H9 (cell line): ENCODE measurements around the gene SRRD. TPM values are rescaled to one million over a fixed set of nuclear protein-coding genes. Genes with fewer than 3 reads are reported as not detected.

Experiments
- DNase-seq: peaks from one replicate; pipeline ENCODE4 v3.0.0-alpha.2; 2017
- H2AFZ ChIP-seq: one replicate; pipeline ENCODE4 v1.6.1; 2013; ENCODE audit warnings: mild to moderate bottlenecking, low read length, control low read depth, moderate library complexity
- H2AK5ac ChIP-seq: 2 replicates; pipeline ENCODE4 v1.6.1; 2013; ENCODE audit warnings: low read length, control low read depth, mixed read lengths; ENCODE audit not compliant: insufficient read length
- H2BK120ac ChIP-seq: one replicate; pipeline ENCODE4 v1.6.1; 2013; ENCODE audit warnings: low read depth, mild to moderate bottlenecking, low read length, control low read depth, inconsistent platforms; ENCODE audit not compliant: poor library complexity, severe bottlenecking
- H2BK12ac ChIP-seq: 2 replicates; pipeline ENCODE4 v1.6.1; 2013; ENCODE audit warnings: low read length, control low read depth, mixed read lengths, low read depth; ENCODE audit not compliant: insufficient read length
- H2BK15ac ChIP-seq: 2 replicates; pipeline ENCODE4 v1.6.1; 2013; ENCODE audit warnings: low read depth, low read length, control low read depth
- H2BK20ac ChIP-seq: one replicate; pipeline ENCODE4 v1.6.1; 2013; ENCODE audit warnings: low read depth, mild to moderate bottlenecking, low read length, control low read depth, inconsistent platforms; ENCODE audit not compliant: poor library complexity, severe bottlenecking
- H2BK5ac ChIP-seq: 2 replicates; pipeline ENCODE4 v1.6.1; 2013; ENCODE audit warnings: low read length, control low read depth, mixed read lengths; ENCODE audit not compliant: insufficient read length
- H3K14ac ChIP-seq: 2 replicates; pipeline ENCODE4 v1.6.1; 2013; ENCODE audit warnings: low read length, control low read depth; ENCODE audit not compliant: insufficient read depth
- H3K18ac ChIP-seq: 2 replicates; pipeline ENCODE4 v1.6.1; 2013; ENCODE audit warnings: low read depth, mild to moderate bottlenecking, mixed read lengths, low read length, control low read depth; ENCODE audit not compliant: insufficient read length
- H3K23ac ChIP-seq: 2 replicates; pipeline ENCODE4 v1.6.1; 2013; ENCODE audit warnings: low read length, control low read depth, mixed read lengths, low read depth; ENCODE audit not compliant: insufficient read length
- H3K23me2 ChIP-seq: 2 replicates; pipeline ENCODE4 v1.6.1; 2013; ENCODE audit warnings: low read depth, mild to moderate bottlenecking, mixed read lengths, low read length, control low read depth; ENCODE audit not compliant: insufficient read length, poor library complexity, severe bottlenecking
- H3K27ac ChIP-seq: 2 replicates; pipeline ENCODE4 v1.5.1; 2013; ENCODE audit warnings: low read length, control low read depth, mixed read lengths, low read depth; ENCODE audit not compliant: insufficient read length
- H3K27me3 ChIP-seq: 2 replicates; pipeline ENCODE4 v1.6.1; 2013; ENCODE audit warnings: low read length, control low read depth, inconsistent platforms; ENCODE audit not compliant: insufficient read depth
- H3K4ac ChIP-seq: 2 replicates; pipeline ENCODE4 v1.6.1; 2013; ENCODE audit warnings: low read depth, mild to moderate bottlenecking, control low read depth, inconsistent platforms, low read length, moderate library complexity
- H3K4me1 ChIP-seq: 2 replicates; pipeline ENCODE4 v1.6.1; 2013; ENCODE audit warnings: low read length, control low read depth, inconsistent platforms; ENCODE audit not compliant: insufficient read depth
- H3K4me2 ChIP-seq: 2 replicates; pipeline ENCODE4 v1.6.1; 2013; ENCODE audit warnings: low read length, control low read depth, mixed read lengths; ENCODE audit not compliant: insufficient read length, insufficient read depth
- H3K56ac ChIP-seq: 2 replicates; pipeline ENCODE4 v1.6.1; 2013; ENCODE audit warnings: low read depth, mild to moderate bottlenecking, mixed read lengths, low read length, control low read depth; ENCODE audit not compliant: insufficient read length
- H3K79me1 ChIP-seq: 2 replicates; pipeline ENCODE4 v1.6.1; 2013; ENCODE audit warnings: low read depth, mild to moderate bottlenecking, moderate library complexity, low read length, control low read depth, inconsistent platforms; ENCODE audit not compliant: insufficient read depth, poor library complexity, severe bottlenecking
- H3K79me2 ChIP-seq: 2 replicates; pipeline ENCODE4 v1.6.1; 2013; ENCODE audit warnings: low read length, control low read depth, inconsistent platforms; ENCODE audit not compliant: insufficient read depth
- H3K9ac ChIP-seq: 2 replicates; pipeline ENCODE4 v1.6.1; 2013; ENCODE audit warnings: low read length, control low read depth, mixed read lengths; ENCODE audit not compliant: insufficient read length; ENCODE audit errors: extremely low read depth
- H3K9me3 ChIP-seq: one replicate; pipeline ENCODE4 v1.6.1; 2013; ENCODE audit warnings: low read depth, low read length, inconsistent platforms; ENCODE audit not compliant: control insufficient read depth
- H3T11ph ChIP-seq: one replicate; pipeline ENCODE4 v1.6.1; 2013; ENCODE audit warnings: mild to moderate bottlenecking, low read length, control low read depth, inconsistent platforms
- H4K20me1 ChIP-seq: one replicate; pipeline ENCODE4 v1.6.1; 2013; ENCODE audit not compliant: control insufficient read depth, insufficient read length, insufficient read depth
- H4K5ac ChIP-seq: 2 replicates; pipeline ENCODE4 v1.6.1; 2013; ENCODE audit warnings: low read depth, mild to moderate bottlenecking, mixed read lengths, low read length, control low read depth; ENCODE audit not compliant: insufficient read length
- H4K8ac ChIP-seq: replicated peaks from 2 replicates; pipeline ENCODE4 v1.6.1; 2013; ENCODE audit warnings: low read length, control low read depth, mixed read lengths, low read depth; ENCODE audit not compliant: insufficient read length
- H4K91ac ChIP-seq: 2 replicates; pipeline ENCODE4 v1.6.1; 2013; ENCODE audit warnings: low read depth, mild to moderate bottlenecking, moderate library complexity, mixed read lengths, low read length, control low read depth; ENCODE audit not compliant: insufficient read length
- H3K27ac Mint-ChIP-seq, 3 experiments: 2 replicates in 2 of 3; 3 replicates in 1 of 3; pipeline ENCODE4 v1.8.0; 2020 to 2021; ENCODE audit warnings: mixed read lengths in 3 of 3, mild to moderate bottlenecking in 1 of 3, moderate library complexity in 1 of 3
- H3K27me3 Mint-ChIP-seq: 2 replicates; pipeline ENCODE4 v1.8.0; 2021; ENCODE audit warnings: low read depth, mild to moderate bottlenecking, moderate library complexity, mixed read lengths
- H3K36me3 Mint-ChIP-seq, 3 experiments: 2 replicates in 2 of 3; 3 replicates in 1 of 3; pipeline ENCODE4 v1.8.0; 2020 to 2021; ENCODE audit warnings: low read depth in 3 of 3, mixed read lengths in 3 of 3; ENCODE audit not compliant: insufficient read depth in 1 of 3
- H3K4me1 Mint-ChIP-seq, 2 experiments: 2 replicates each; pipeline ENCODE4 v1.8.0; 2020; ENCODE audit warnings: mixed read lengths in 2 of 2
- H3K4me3 Mint-ChIP-seq, 2 experiments: 2 replicates in 1 of 2; 3 replicates in 1 of 2; pipeline ENCODE4 v1.8.0; 2020 to 2021; ENCODE audit warnings: mild to moderate bottlenecking in 2 of 2, mixed read lengths in 2 of 2, moderate library complexity in 1 of 2
- H3K9me3 Mint-ChIP-seq, 2 experiments: 2 replicates in 1 of 2; 3 replicates in 1 of 2; pipeline ENCODE4 v1.8.0; 2020; ENCODE audit warnings: mild to moderate bottlenecking in 2 of 2, mixed read lengths in 2 of 2, moderate library complexity in 1 of 2
- CTCF ChIP-seq: fragments of 200-600 bp; sonication (generic); conservative IDR thresholded peaks from 3 replicates; pipeline ENCODE4 v1.8.0; 2021; ENCODE audit warnings: antibody characterized with exemption, mild to moderate bottlenecking
- WGBS: extraction: QIAGEN DNeasy Blood & Tissue Kit; methylation state at CpG from one replicate; pipeline ENCODE4 v1.1.7; 2013; ENCODE audit warnings: missing lambda C conversion rate, low lambda C conversion rate, mixed read lengths; ENCODE audit not compliant: insufficient read length; ENCODE audit errors: extremely low coverage; 5-methylcytosine and 5-hydroxymethylcytosine counted together
- total RNA-seq: library from RNA; stranded (reverse); gene quantifications from 2 replicates; pipeline ENCODE4 v1.2.1, GENCODE V29; 2021

Gene SRRD
- total RNA-seq, 1 experiment from 2014 or later, result 36.0 TPM

- Histone ChIP-seq H2BK120ac (no peak overlapping the region), H2BK20ac (no peak overlapping the region), H3K23me2 (no peaks in the 10 kb centered on the region), H3K27ac (no peak overlapping the region), H2BK15ac (no peak overlapping the region), H4K5ac (no peak overlapping the region), H2AFZ (no peak overlapping the region), H4K91ac (no peak overlapping the region), H3K14ac (no peak overlapping the region), H3K4ac (no peak overlapping the region), H3K79me1 (peaks cover 8% of the 10 kb centered on the region), H3K4me2 (no peak overlapping the region), H3K9ac (no peak overlapping the region), H3K56ac (no peak overlapping the region), H4K8ac (peak overlapping the region; percentile 50), H3T11ph (no peak overlapping the region), H3K9me3 (no peaks in the 10 kb centered on the region), H2BK5ac (no peak overlapping the region), H2BK12ac (no peak overlapping the region), H3K23ac (no peak overlapping the region), H2AK5ac (no peak overlapping the region), H3K4me1 (no peaks in the 10 kb centered on the region), H3K18ac (no peak overlapping the region), H4K20me1 (no peaks in the 10 kb centered on the region), H3K79me2 (peaks cover 18% of the 10 kb centered on the region; the same call in 1 of the 2 replicates), H3K27me3 (no peaks in the 10 kb centered on the region)
- TF ChIP-seq CTCF, result no peak
- Mint-ChIP-seq H3K27ac (peak overlapping the region in 2 of 3 experiments; percentile 7 to 34; a peak in 1 of 7 replicates), H3K9me3 (no peaks in the 10 kb centered on the region), H3K4me3 (no peak overlapping the region), H3K27me3 (no peaks in the 10 kb centered on the region), H3K36me3 (peaks cover 21 to 45% (median 35%) of the 10 kb centered on the region in 3 experiments), H3K4me1 (peaks cover 0 to 5% of the 10 kb centered on the region in 2 experiments; a peak in 2 of 4 replicates)
- WGBS, result no CpG with 5 or more reads among the region's 3 CpGs
- no peak for DNase-seq
Measured at GRCh38 chr22:26542831-26543230, 59.2 kb downstream of the SRRD start.

Other genes with a start within 250 kb of the SRRD start
- 7.1 and 8.5 TPM in 2 replicates for gene ASPHD2, start 54.6 kb upstream of the SRRD start, total RNA-seq
- gene HPS4, start 94 bp upstream of the SRRD start, total RNA-seq, result 24.4 and 26.2 TPM in 2 replicates
- gene TFIP11, start 28.6 kb downstream of the SRRD start, total RNA-seq, result 36.4 and 37.7 TPM in 2 replicates
- gene TPST2, start 106.3 kb downstream of the SRRD start, total RNA-seq, result 50.1 and 52.2 TPM in 2 replicates
- gene CRYBB1, start 134.2 kb downstream of the SRRD start, total RNA-seq, result 4.3 and 5.4 TPM in 2 replicates
- gene CRYBA4, start 138.1 kb downstream of the SRRD start, total RNA-seq, result 0.37 and 0.52 TPM in 2 replicates
- gene MIAT, start 173.7 kb downstream of the SRRD start, total RNA-seq, result 77.0 and 85.6 TPM in 2 replicates